NCI-H1436 (cell line): ENCODE results near the gene CELSR1.

Experiments used
- DNase-seq: peaks from one replicate; lab custom pipeline; 2025; lab: John Stamatoyannopoulos, UW

Gene CELSR1

GRCh38 chr22:46575911-46576555 is 38.6 kb upstream of the CELSR1 start:
- no peak for DNase-seq

- DNase-seq = no peak
These were observed 37.8 kb upstream of the CELSR1 start for GRCh38 chr22:46574993-46575910.

- no peak for DNase-seq
These were observed 37.1 kb upstream of the CELSR1 start for GRCh38 chr22:46574438-46574992.

DNA sequence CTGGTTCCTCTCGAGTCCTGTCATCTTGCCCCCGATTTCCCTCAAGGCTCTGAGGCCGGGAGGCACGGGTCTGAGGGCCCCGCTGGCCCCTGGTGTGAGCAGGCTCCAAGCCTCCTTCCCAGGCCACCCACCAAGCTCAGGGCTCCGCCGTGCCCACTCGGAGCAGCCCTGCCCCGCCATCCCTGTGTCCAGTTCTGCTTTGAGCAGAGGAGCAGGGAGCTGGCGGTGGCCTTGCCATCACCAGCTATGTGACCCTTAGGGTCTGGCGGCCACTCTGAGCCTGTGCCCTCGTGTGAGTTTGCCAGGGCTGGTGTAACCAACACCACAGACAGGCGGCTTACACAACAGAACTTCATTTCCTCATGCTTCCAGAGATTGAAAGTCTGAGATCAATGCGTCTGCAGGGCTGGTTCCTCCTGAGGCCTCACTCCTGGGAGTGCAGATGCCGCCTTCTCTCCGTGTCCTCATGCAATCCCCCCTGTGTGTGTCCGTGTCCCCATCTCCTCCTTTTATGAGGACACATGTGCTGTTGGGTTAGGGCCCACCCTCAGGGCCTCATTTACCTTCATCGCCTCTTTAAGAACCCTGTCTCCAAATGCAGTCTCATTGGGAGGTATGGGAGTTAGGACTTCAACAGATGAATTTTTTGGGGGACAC is 36.5 kb upstream of the CELSR1 start:
- DNase-seq = no peak

DNA sequence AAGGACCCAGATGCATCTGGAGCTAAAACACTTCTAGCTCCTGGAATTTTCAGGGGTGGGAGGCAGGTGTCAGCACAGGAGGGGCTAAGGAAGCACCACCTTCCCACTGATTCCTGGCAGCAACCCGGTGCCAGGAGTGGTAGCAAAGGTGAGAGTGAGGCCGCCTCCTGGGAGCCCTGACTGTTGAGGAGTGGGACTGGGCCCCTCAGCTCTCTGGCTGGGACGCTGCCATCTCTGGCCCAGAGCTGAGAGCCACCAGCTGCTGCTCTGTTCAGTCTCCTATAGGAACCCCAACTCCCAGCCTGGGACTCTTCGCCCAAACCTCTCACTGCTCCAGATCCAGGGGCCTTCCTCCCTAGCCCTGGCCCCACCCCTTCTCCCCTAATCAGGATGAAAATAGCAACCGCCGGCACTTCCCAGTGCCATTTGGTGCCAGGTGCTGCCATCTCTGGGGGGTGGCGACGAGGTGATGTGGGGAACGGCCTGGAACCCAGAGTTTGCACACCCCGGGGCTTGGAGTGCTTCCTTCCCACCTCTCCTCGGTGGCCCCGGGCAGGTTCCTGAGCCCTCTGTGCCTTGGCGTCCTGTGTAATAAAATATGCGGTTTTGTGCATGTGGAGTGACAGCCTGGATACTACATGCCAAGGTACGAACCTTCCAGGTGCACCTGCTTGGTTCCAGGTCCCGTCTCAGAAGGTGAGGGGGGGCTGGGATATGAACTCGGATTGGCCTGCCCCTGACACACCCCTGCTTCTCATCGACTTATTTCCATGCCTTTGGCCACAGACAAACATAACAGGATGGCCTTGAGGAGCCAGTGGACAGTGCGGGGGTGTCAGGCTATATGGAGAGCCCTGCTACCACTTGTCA is 35.7 kb upstream of the CELSR1 start:
- no peak for DNase-seq

DNA sequence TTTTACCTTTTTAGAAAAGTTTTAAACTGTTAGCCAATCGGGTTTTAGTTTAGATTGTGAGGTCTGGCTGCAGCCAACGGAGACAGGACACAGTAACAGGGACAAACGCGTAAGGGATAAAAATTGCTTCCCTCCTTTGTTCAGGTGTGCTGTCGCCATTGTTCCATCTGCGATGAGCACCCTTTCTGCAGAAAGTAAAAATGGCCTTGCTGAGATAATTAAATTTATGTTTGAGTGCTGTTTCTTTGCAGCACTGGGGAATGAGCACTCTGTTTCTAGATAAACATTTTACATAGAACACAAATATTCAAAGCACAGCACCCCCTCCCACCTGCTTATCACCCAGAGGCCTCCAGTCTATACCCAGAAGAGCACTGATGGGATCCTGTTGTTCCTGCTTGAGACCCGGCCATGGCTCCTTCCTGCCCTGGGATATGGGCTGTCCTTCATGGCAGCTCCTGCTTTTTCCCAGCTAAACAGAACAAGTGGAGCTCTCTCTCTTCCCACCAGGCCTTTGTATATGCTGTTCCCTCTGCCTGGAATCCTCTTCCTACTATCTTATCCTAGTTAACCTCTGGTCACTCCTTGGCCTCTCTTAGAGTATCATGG is 34.3 kb upstream of the CELSR1 start:
- no peak for DNase-seq

GRCh38 chr22:46569848-46570695 is 32.7 kb upstream of the CELSR1 start:
- no peak for DNase-seq

GRCh38 chr22:46569055-46569847 is 31.8 kb upstream of the CELSR1 start:
- no peak for DNase-seq

GRCh38 chr22:46568102-46568809 is 30.8 kb upstream of the CELSR1 start:
- no peak for DNase-seq

- DNase-seq = no peak
These were observed 30.1 kb upstream of the CELSR1 start for GRCh38 chr22:46567471-46567870.

DNA sequence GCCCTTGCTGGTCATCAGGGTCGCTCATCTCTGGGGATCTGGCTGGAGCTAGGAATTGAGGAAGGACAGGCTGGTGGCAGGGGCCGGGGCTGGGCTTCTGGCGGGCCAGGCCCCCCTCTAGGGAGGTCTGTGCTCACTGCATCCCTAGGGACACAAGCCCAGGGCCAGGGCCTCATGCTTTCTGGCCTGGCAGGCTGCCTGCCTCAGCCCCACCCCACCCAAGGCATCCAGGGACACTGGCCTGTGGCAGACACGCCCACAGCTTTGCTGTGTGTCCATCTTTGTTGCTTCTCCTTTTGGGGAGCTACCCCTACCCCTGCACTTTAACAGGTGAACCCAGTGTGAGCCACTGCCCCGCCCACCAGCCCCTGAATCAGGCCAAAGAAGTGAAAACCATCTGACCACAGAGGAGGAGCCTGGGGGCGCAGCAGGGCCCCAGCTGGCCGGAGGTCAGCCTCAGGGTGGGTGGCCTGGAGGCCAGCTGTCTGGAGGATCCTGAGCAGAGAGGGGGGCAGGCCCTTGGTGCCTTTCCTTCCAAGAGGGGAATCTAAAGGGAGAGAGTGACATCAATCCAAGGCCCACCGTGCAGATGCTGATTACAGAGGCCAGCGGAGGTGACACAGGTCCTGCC is 26.8 kb upstream of the CELSR1 start:
- DNase-seq = no peak

DNA sequence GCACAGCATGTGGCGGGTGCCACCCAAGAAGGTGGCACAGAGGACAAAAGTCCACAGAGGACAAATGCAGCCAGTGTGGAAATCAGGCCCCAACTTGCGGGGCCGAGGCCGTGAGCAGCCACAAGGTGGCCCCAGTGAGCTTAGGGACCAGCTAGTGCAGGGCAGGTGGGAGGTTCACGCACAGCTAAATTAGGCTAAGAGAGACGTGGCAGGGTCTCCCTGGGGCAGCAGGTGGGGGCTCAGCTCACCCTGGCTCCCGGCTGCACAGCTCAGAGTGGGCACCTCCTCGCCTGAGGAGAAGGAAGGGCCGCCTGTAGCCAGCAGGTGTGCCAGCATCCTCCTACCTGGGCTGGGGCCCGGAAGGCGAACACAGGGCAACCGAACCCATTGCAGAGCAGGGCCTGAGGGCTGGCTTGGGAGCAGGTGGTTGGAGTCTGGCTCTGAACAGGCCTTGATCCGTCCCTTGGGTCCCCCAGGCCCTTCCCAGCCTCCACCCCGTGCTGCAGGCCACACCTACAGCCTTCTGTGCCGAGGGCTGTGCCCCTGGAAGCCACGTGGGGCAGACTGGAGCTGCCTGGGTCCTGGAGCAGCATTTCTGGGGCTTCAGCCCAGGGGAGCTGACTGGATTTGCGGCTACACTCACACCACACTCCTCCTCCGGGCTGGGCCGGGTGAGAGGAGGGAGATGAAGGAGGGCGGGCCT is 26.1 kb upstream of the CELSR1 start:
- peak; percentile 88 for DNase-seq

DNA sequence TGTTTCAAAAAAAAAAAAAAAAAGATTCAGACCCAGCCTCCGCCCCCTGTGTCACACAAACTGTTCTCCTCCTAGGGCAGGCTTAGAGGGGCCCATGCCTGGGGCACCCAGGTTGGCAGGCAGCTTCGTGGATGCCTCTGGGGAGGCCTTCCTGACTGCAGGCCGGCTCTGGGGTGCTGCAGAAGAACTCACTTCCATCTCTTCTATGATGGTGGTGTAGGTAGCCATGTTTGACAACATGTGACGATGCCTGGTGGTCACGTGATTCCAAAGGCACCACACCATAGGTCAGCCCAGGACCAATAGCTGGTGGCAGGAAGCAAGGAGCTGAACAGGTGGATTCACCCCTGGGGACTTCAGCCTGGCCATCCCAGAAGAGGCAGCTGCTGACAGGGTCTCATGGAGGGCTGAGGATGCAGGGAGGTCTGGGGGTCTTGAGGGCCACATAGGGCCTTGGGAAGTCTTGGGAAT is 24.1 kb upstream of the CELSR1 start:
- DNase-seq = no peak

GRCh38 chr22:46560696-46561295 is 23.4 kb upstream of the CELSR1 start:
- no peak for DNase-seq

DNA sequence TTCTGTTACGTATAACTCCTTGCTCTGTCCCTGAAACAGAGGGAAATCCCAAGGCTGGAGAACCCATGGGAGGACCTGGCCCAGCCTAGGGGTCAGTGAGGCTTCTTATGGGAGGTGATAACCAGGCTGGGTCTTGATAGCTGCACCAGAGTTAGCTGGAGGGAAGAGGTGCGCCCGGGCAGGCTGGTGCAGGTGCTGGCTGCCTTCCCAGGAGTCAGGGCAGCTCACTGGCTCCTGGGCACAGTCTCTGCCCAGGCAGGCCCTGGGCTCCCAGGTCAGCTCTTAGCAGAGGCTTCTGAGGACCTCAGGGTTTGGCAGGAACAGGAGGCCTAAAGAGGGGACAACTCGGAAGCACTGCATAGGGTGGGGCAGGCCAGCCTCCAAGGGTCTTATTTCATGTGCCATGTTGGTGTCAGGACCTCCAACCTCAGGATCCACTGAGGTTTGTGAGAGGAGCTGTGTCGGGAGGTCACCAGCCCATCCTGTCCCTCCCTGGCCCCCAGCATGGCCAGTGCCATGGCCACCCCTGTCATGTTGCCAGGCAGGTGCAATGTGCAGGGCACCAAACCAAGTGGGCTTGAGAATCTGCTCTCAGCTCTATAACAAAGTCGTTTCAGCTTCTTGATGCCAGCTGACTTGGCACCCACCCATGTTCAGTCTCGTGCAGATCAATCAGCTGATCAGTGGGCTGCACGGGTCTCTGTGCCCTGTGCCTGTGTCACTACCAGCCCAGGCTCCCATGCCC is 20.5 kb upstream of the CELSR1 start:
- no peak for DNase-seq

DNA sequence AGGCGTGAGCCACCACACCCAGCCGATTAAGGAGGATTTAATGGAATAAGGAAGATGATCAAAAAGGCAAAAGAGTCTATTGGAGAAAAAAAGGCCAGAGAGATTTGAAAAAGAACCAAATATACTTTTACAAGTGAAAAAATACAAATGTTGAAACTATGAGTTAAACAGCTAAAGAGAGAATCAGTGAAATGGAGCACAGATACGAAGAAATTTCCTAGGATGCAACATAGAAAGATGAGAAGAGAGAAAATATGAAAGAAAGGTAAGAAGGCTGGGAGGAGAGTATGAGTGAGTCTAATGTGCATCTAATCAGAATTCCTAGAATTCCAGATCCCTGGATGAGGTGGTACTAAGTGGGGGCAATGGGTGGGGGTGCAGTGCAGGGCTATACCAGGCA is 19.4 kb upstream of the CELSR1 start:
- no peak for DNase-seq
